Nephron (organoid): Measurements from ENCODE around the gene DCHS1.

Experiments
- H3K27ac Mint-ChIP-seq, 3 experiments: 2 replicates each; pipeline ENCODE4 v1.8.0; 2020; ENCODE audit warnings: mixed read lengths in 3 of 3, mild to moderate bottlenecking in 2 of 3, moderate library complexity in 1 of 3
- H3K27me3 Mint-ChIP-seq: 2 replicates; pipeline ENCODE4 v1.8.0; 2021; ENCODE audit warnings: low read depth, mild to moderate bottlenecking, moderate library complexity, mixed read lengths
- H3K36me3 Mint-ChIP-seq: 2 replicates; pipeline ENCODE4 v1.8.0; 2020; ENCODE audit warnings: low read depth, mixed read lengths
- H3K4me1 Mint-ChIP-seq: 2 replicates; pipeline ENCODE4 v1.8.0; 2020; ENCODE audit warnings: mixed read lengths
- H3K4me3 Mint-ChIP-seq, 3 experiments: 2 replicates each; pipeline ENCODE4 v1.8.0; 2020; ENCODE audit warnings: mild to moderate bottlenecking in 3 of 3, mixed read lengths in 3 of 3, moderate library complexity in 2 of 3
- H3K9me3 Mint-ChIP-seq: 2 replicates; pipeline ENCODE4 v1.8.0; 2020; ENCODE audit warnings: mixed read lengths
- CTCF ChIP-seq, 3 experiments: fragments of 200-600 bp; sonication (generic); IDR thresholded peaks; one replicate each; pipeline ENCODE4 v1.5.0; 2021; ENCODE audit warnings: antibody characterized with exemption in 3 of 3; ENCODE audit not compliant: unreplicated experiment in 3 of 3

The DCHS1 gene

GRCh38 chr11:6674862-6675261 lies 19.3 kb upstream of the DCHS1 start:
- H3K27me3 Mint-ChIP-seq = no peaks in the 10 kb centered on the region
- TF ChIP-seq CTCF (IDR thresholded peaks at IDR 0.05; ENCODE audit: unreplicated experiment in 3 of 3) = no peak
- H3K4me1 Mint-ChIP-seq = no peaks in the 10 kb centered on the region
- no peak overlapping the region for H3K4me3 Mint-ChIP-seq
- H3K9me3 Mint-ChIP-seq = no peaks in the 10 kb centered on the region
- H3K27ac Mint-ChIP-seq = no peak overlapping the region
- H3K36me3 Mint-ChIP-seq = peaks cover 9% of the 10 kb centered on the region

GRCh38 chr11:6674219-6674597 lies 18.6 kb upstream of the DCHS1 start:
- no peaks in the 10 kb centered on the region for H3K9me3 Mint-ChIP-seq
- H3K27ac Mint-ChIP-seq = no peak overlapping the region

GRCh38 chr11:6673523-6674218 lies 18.1 kb upstream of the DCHS1 start:
- Mint-ChIP-seq H3K27ac (no peak overlapping the region), H3K36me3 (no peaks in the 10 kb centered on the region), H3K4me3 (no peak overlapping the region), H3K4me1 (no peaks in the 10 kb centered on the region), H3K27me3 (no peaks in the 10 kb centered on the region), H3K9me3 (no peaks in the 10 kb centered on the region)
- no peak for TF ChIP-seq CTCF (IDR thresholded peaks at IDR 0.05; ENCODE audit: unreplicated experiment in 3 of 3)

More at GRCh38 chr11:6674219-6674597, 18.6 kb upstream of the DCHS1 start:
- H3K27me3 Mint-ChIP-seq = no peaks in the 10 kb centered on the region
- peaks cover 4% of the 10 kb centered on the region for H3K36me3 Mint-ChIP-seq
- no peak for TF ChIP-seq CTCF (IDR thresholded peaks at IDR 0.05; ENCODE audit: unreplicated experiment in 3 of 3)
- no peaks in the 10 kb centered on the region for H3K4me1 Mint-ChIP-seq
- no peak overlapping the region for H3K4me3 Mint-ChIP-seq

- Mint-ChIP-seq H3K27ac (no peak overlapping the region), H3K4me3 (no peak overlapping the region), H3K36me3 (no peaks in the 10 kb centered on the region), H3K9me3 (no peaks in the 10 kb centered on the region), H3K27me3 (no peaks in the 10 kb centered on the region), H3K4me1 (no peaks in the 10 kb centered on the region)
- no peak for TF ChIP-seq CTCF (IDR thresholded peaks at IDR 0.05; ENCODE audit: unreplicated experiment in 3 of 3)
Observed at GRCh38 chr11:6671991-6672390, 16.4 kb upstream of the DCHS1 start.

GRCh38 chr11:6670202-6670830 lies 14.7 kb upstream of the DCHS1 start:
- Mint-ChIP-seq H3K4me1 (no peaks in the 10 kb centered on the region), H3K9me3 (no peaks in the 10 kb centered on the region)
- no peak for TF ChIP-seq CTCF (IDR thresholded peaks at IDR 0.05; ENCODE audit: unreplicated experiment in 3 of 3)

More at GRCh38 chr11:6670202-6670830, 14.7 kb upstream of the DCHS1 start:
- H3K27ac Mint-ChIP-seq = no peak overlapping the region
- no peaks in the 10 kb centered on the region for H3K27me3 Mint-ChIP-seq
- no peak overlapping the region for H3K4me3 Mint-ChIP-seq
- H3K36me3 Mint-ChIP-seq = no peaks in the 10 kb centered on the region
